Gastroesophageal sphincter (tissue), 3 donors: Measurements from ENCODE around the gene HTR4.

ENCODE experiments used
- CTCF ChIP-seq, 4 experiments: fragments of 200-600 bp in 2 of 4; fragments of 450-650 bp in 2 of 4; sonication (generic) in 1 of 4; IDR thresholded peaks; one replicate each; pipeline ENCODE4 v1.5.1; 2017 to 2019; ENCODE audit warnings: antibody characterized with exemption in 4 of 4, mild to moderate bottlenecking in 2 of 4, moderate library complexity in 2 of 4
- EP300 ChIP-seq: sonication (generic); formaldehyde crosslinking; IDR thresholded peaks from one replicate; pipeline ENCODE4 v1.6.1; 2017; ENCODE audit warnings: antibody characterized with exemption, mild to moderate bottlenecking

DNA sequence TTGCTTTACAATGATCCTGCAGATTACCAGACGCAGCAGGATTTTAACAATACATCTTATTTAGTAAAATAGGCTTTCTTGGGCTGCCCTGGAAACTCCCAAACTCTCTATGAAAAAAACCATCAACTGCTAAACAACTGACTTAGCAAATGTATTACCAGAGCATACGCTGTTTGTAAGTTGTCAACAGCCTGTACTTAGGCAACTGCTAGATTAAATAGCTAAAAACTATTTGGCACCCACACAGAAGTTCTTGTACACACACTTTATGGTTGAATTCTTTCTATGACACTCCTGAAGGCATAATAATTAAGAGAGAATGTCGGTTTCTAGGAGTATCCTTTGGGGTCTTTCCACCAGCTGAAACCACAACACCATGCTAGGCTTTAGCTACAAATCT, 146.7 kb downstream of the HTR4 start:
- TF ChIP-seq EP300 (no peak), CTCF (IDR thresholded peaks at IDR 0.05) (no peak)
